K562 (cell line): Measurements from ENCODE around the gene PTPRT.

Source experiments
- EZH2 ChIP-seq: IDR thresholded peaks from 2 replicates; pipeline ENCODE4 v1.6.1; 2012; ENCODE audit warnings: low read depth, mild to moderate bottlenecking, inconsistent platforms, low read length, borderline replicate concordance
- NBN ChIP-seq: fragments of 450-650 bp; IDR thresholded peaks from 2 replicates; pipeline ENCODE4 v1.6.1; 2016; ENCODE audit warnings: low read depth, mild to moderate bottlenecking
- NRF1 ChIP-seq, 2 experiments: fragments of 450-650 bp; IDR thresholded peaks in 1 of 2; conservative IDR thresholded peaks in 1 of 2; 2 replicates each; pipeline ENCODE4 v1.6.1; 2014; ENCODE audit warnings: mild to moderate bottlenecking in 2 of 2
- SIX5 ChIP-seq, 2 experiments: IDR thresholded peaks; 2 replicates each; pipeline ENCODE4 v1.6.1; 2011; ENCODE audit warnings: low read length in 2 of 2, borderline replicate concordance in 1 of 2, low read depth in 1 of 2, mild to moderate bottlenecking in 1 of 2, moderate library complexity in 1 of 2; ENCODE audit not compliant: insufficient read depth in 1 of 2
- TF ChIP-seq, protein P1 (sequence below): sonication (generic); formaldehyde crosslinking; IDR thresholded peaks from 2 replicates; pipeline ENCODE4 v1.8.0; 2023; ENCODE audit warnings: mild to moderate bottlenecking, missing genetic modification reagents

DNA sequence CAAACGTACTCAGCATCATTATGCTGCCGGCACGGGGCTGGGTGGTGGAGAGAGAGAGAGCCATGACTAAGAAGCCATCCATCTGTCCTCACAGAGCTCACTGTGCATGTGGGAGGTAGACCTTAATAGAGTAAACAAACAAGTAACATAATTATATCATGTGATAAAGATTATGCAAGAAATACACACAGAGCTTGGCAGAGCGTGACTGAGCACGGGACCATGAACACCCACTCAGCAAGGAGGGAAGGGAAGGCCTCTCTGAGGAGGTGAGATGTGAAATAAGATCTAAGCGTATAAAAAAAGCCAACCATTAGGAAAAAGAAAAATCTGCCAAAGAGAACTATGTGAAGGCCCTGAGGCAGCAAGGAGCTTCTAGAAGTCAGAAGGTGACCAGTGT lies 207.5 kb downstream of the PTPRT start:
- no peak for TF ChIP-seq NRF1 (conservative IDR thresholded peaks at IDR 0.05 in 1 of 2, IDR thresholded peaks at IDR 0.05 in 1 of 2)
- no peak for TF ChIP-seq SIX5 (IDR thresholded peaks at IDR 0.05; ENCODE audit: borderline replicate concordance in 1 of 2, insufficient read depth in 1 of 2, low read depth in 1 of 2, low read length in 2 of 2)
- TF ChIP-seq, protein P1, sequence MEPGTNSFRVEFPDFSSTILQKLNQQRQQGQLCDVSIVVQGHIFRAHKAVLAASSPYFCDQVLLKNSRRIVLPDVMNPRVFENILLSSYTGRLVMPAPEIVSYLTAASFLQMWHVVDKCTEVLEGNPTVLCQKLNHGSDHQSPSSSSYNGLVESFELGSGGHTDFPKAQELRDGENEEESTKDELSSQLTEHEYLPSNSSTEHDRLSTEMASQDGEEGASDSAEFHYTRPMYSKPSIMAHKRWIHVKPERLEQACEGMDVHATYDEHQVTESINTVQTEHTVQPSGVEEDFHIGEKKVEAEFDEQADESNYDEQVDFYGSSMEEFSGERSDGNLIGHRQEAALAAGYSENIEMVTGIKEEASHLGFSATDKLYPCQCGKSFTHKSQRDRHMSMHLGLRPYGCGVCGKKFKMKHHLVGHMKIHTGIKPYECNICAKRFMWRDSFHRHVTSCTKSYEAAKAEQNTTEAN (CRISPR knock-in tag) = no peak
- no peak for TF ChIP-seq NBN
- no peak for TF ChIP-seq EZH2
